Stimulated activated memory B cell treated with anti-CD40 and anti-IgM and Interleukin-4, amounts not matched to agents 10 μg/mL and 1 μg/mL and 100 μg/mL, for 72 hours (primary cell): Measurements from ENCODE around the gene SLC24A4.

Source experiments
- ATAC-seq: fragments of 150-1000 bp; cut with Tn5 transposase; 2 replicates; pipeline ENCODE4 v1.10.0; 2021
- H3K27ac Mint-ChIP-seq: one replicate; pipeline ENCODE4 v1.8.0; 2022; ENCODE audit warnings: mild to moderate bottlenecking, mixed read lengths
- H3K27me3 Mint-ChIP-seq: one replicate; pipeline ENCODE4 v1.8.0; 2022; ENCODE audit warnings: mixed read lengths
- H3K36me3 Mint-ChIP-seq: one replicate; pipeline ENCODE4 v1.8.0; 2022; ENCODE audit warnings: mixed read lengths
- H3K4me1 Mint-ChIP-seq: one replicate; pipeline ENCODE4 v1.8.0; 2022; ENCODE audit warnings: mixed read lengths
- H3K4me3 Mint-ChIP-seq: one replicate; pipeline ENCODE4 v1.8.0; 2022; ENCODE audit warnings: mild to moderate bottlenecking, moderate library complexity, mixed read lengths
- H3K9me3 Mint-ChIP-seq: one replicate; pipeline ENCODE4 v1.8.0; 2022; ENCODE audit warnings: mixed read lengths

Gene SLC24A4

GRCh38 chr14:92457016-92457565 lies 134.1 kb downstream of the SLC24A4 start:
- Mint-ChIP-seq H3K9me3 (no peaks in the 10 kb centered on the region), H3K4me3 (no peak overlapping the region), H3K36me3 (no peaks in the 10 kb centered on the region), H3K27me3 (peaks cover 34% of the 10 kb centered on the region), H3K27ac (no peak overlapping the region), H3K4me1 (peaks cover 17% of the 10 kb centered on the region)
- ATAC-seq, result no peak

- ATAC-seq, result no peak
- Mint-ChIP-seq H3K4me1 (peaks cover 17% of the 10 kb centered on the region), H3K36me3 (no peaks in the 10 kb centered on the region), H3K27me3 (peaks cover 47% of the 10 kb centered on the region), H3K4me3 (no peak overlapping the region), H3K27ac (no peak overlapping the region), H3K9me3 (no peaks in the 10 kb centered on the region)
These were observed 135.4 kb downstream of the SLC24A4 start for GRCh38 chr14:92458136-92459029.

GRCh38 chr14:92459030-92459949 lies 136.3 kb downstream of the SLC24A4 start:
- H3K9me3 Mint-ChIP-seq, result no peaks in the 10 kb centered on the region
- no peak overlapping the region for H3K27ac Mint-ChIP-seq
- peaks cover 17% of the 10 kb centered on the region for H3K4me1 Mint-ChIP-seq
- no peak for ATAC-seq
- peaks cover 47% of the 10 kb centered on the region for H3K27me3 Mint-ChIP-seq
- H3K4me3 Mint-ChIP-seq, result no peak overlapping the region
- H3K36me3 Mint-ChIP-seq, result no peaks in the 10 kb centered on the region

GRCh38 chr14:92459950-92460421 lies 137.0 kb downstream of the SLC24A4 start:
- no peak overlapping the region for H3K4me3 Mint-ChIP-seq
- no peaks in the 10 kb centered on the region for H3K36me3 Mint-ChIP-seq
- no peak overlapping the region for H3K27ac Mint-ChIP-seq
- H3K9me3 Mint-ChIP-seq, result no peaks in the 10 kb centered on the region
- no peak for ATAC-seq
- peaks cover 47% of the 10 kb centered on the region for H3K27me3 Mint-ChIP-seq
- H3K4me1 Mint-ChIP-seq, result peaks cover 17% of the 10 kb centered on the region

- Mint-ChIP-seq H3K4me3 (no peak overlapping the region), H3K36me3 (no peaks in the 10 kb centered on the region), H3K9me3 (no peaks in the 10 kb centered on the region), H3K27me3 (peaks cover 47% of the 10 kb centered on the region), H3K27ac (no peak overlapping the region), H3K4me1 (peaks cover 17% of the 10 kb centered on the region)
- no peak for ATAC-seq
These were observed 137.6 kb downstream of the SLC24A4 start for GRCh38 chr14:92460541-92460915.

GRCh38 chr14:92460916-92461579 lies 138.1 kb downstream of the SLC24A4 start:
- H3K27ac Mint-ChIP-seq, result no peak overlapping the region
- no peak overlapping the region for H3K4me3 Mint-ChIP-seq
- peak; percentile 76 for ATAC-seq
- no peaks in the 10 kb centered on the region for H3K36me3 Mint-ChIP-seq
- H3K9me3 Mint-ChIP-seq, result no peaks in the 10 kb centered on the region
- peaks cover 47% of the 10 kb centered on the region for H3K27me3 Mint-ChIP-seq
- peaks cover 17% of the 10 kb centered on the region for H3K4me1 Mint-ChIP-seq

GRCh38 chr14:92461891-92462290 lies 138.9 kb downstream of the SLC24A4 start:
- Mint-ChIP-seq H3K4me3 (no peak overlapping the region), H3K9me3 (peaks cover 1% of the 10 kb centered on the region), H3K36me3 (no peaks in the 10 kb centered on the region), H3K27me3 (peaks cover 47% of the 10 kb centered on the region), H3K27ac (no peak overlapping the region), H3K4me1 (peaks cover 17% of the 10 kb centered on the region)
- ATAC-seq, result no peak

GRCh38 chr14:92462568-92462967 lies 139.6 kb downstream of the SLC24A4 start:
- no peak overlapping the region for H3K4me3 Mint-ChIP-seq
- peaks cover 47% of the 10 kb centered on the region for H3K27me3 Mint-ChIP-seq
- H3K36me3 Mint-ChIP-seq, result peaks cover 6% of the 10 kb centered on the region
- no peak overlapping the region for H3K27ac Mint-ChIP-seq
- peaks cover 8% of the 10 kb centered on the region for H3K9me3 Mint-ChIP-seq
- no peak for ATAC-seq
- H3K4me1 Mint-ChIP-seq, result peaks cover 17% of the 10 kb centered on the region

- peaks cover 47% of the 10 kb centered on the region for H3K27me3 Mint-ChIP-seq
- peaks cover 10% of the 10 kb centered on the region for H3K9me3 Mint-ChIP-seq
- H3K36me3 Mint-ChIP-seq, result peaks cover 7% of the 10 kb centered on the region
- no peak overlapping the region for H3K4me3 Mint-ChIP-seq
- ATAC-seq, result no peak
- peaks cover 17% of the 10 kb centered on the region for H3K4me1 Mint-ChIP-seq
- no peak overlapping the region for H3K27ac Mint-ChIP-seq
These were observed 140.2 kb downstream of the SLC24A4 start for GRCh38 chr14:92463141-92463540.

- Mint-ChIP-seq H3K27ac (no peak overlapping the region), H3K9me3 (peaks cover 14% of the 10 kb centered on the region), H3K4me1 (peaks cover 17% of the 10 kb centered on the region), H3K4me3 (no peak overlapping the region), H3K27me3 (peaks cover 38% of the 10 kb centered on the region), H3K36me3 (peaks cover 7% of the 10 kb centered on the region)
- no peak for ATAC-seq
These were observed 141.2 kb downstream of the SLC24A4 start for GRCh38 chr14:92464156-92464555.

- ATAC-seq, result no peak
These were observed 141.8 kb downstream of the SLC24A4 start for GRCh38 chr14:92464716-92465115.

GRCh38 chr14:92465353-92466055 lies 142.5 kb downstream of the SLC24A4 start:
- Mint-ChIP-seq H3K4me1 (peaks cover 15% of the 10 kb centered on the region), H3K9me3 (peaks cover 18% of the 10 kb centered on the region), H3K4me3 (no peak overlapping the region), H3K36me3 (peaks cover 7% of the 10 kb centered on the region), H3K27me3 (peaks cover 25% of the 10 kb centered on the region), H3K27ac (no peak overlapping the region)
- ATAC-seq, result no peak

More at GRCh38 chr14:92464716-92465115, 141.8 kb downstream of the SLC24A4 start:
- peaks cover 14% of the 10 kb centered on the region for H3K9me3 Mint-ChIP-seq
- H3K36me3 Mint-ChIP-seq, result peaks cover 7% of the 10 kb centered on the region
- no peak overlapping the region for H3K4me3 Mint-ChIP-seq
- no peak overlapping the region for H3K27ac Mint-ChIP-seq
- peaks cover 33% of the 10 kb centered on the region for H3K27me3 Mint-ChIP-seq
- H3K4me1 Mint-ChIP-seq, result peaks cover 17% of the 10 kb centered on the region

GRCh38 chr14:92466059-92466458 lies 143.1 kb downstream of the SLC24A4 start:
- Mint-ChIP-seq H3K27ac (no peak overlapping the region), H3K4me1 (peaks cover 10% of the 10 kb centered on the region), H3K9me3 (peaks cover 18% of the 10 kb centered on the region), H3K36me3 (peaks cover 7% of the 10 kb centered on the region), H3K27me3 (peaks cover 24% of the 10 kb centered on the region), H3K4me3 (no peak overlapping the region)
- no peak for ATAC-seq

- peaks cover 7% of the 10 kb centered on the region for H3K36me3 Mint-ChIP-seq
- no peaks in the 10 kb centered on the region for H3K27me3 Mint-ChIP-seq
- ATAC-seq, result no peak
- peaks cover 18% of the 10 kb centered on the region for H3K9me3 Mint-ChIP-seq
- no peak overlapping the region for H3K4me3 Mint-ChIP-seq
- H3K4me1 Mint-ChIP-seq, result peaks cover 6% of the 10 kb centered on the region
- H3K27ac Mint-ChIP-seq, result no peak overlapping the region
These were observed 146.6 kb downstream of the SLC24A4 start for GRCh38 chr14:92469515-92469914.
